Skin of body (tissue), 2 donors: ENCODE data around the gene MBNL2. TPM values are rescaled to one million over a fixed set of nuclear protein-coding genes. Genes with fewer than 3 reads are reported as not detected.

Experiments used
- DNase-seq: peaks from one replicate; lab custom pipeline; 2025; lab: John Stamatoyannopoulos, UW
- total RNA-seq: library from RNA; depleted of rRNA; stranded (reverse); fragments of >200 nt; gene quantifications from one replicate; pipeline ENCODE4 v1.2.3, GENCODE V29; 2014

MBNL2 gene
- total RNA-seq, 1 donor from 2014 or later: 73.4 TPM

DNA sequence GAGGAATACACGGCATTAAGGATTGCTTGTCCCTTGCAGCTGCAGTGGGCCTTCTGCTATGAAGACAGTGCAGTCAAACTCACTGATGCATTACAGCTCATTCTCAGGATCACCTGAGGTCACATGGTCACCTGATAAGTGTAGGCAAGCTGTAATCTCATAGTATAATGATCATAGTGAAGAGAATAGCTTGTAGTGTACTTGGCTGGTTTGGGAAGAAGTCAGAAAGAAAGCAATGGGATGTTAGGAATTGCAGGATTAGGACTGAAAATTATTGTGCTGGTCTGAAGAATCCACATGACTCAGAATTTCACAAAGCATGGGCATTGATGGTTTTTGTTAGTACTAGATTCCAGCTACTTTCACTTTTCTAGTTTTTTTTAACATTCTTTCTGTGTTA lies 76.7 kb downstream of the MBNL2 start:
- no peak for DNase-seq

GRCh38 chr13:97300871-97301270 lies 78.7 kb downstream of the MBNL2 start:
- DNase-seq: no peak

GRCh38 chr13:97301382-97302095 lies 79.4 kb downstream of the MBNL2 start:
- DNase-seq: no peak

DNA sequence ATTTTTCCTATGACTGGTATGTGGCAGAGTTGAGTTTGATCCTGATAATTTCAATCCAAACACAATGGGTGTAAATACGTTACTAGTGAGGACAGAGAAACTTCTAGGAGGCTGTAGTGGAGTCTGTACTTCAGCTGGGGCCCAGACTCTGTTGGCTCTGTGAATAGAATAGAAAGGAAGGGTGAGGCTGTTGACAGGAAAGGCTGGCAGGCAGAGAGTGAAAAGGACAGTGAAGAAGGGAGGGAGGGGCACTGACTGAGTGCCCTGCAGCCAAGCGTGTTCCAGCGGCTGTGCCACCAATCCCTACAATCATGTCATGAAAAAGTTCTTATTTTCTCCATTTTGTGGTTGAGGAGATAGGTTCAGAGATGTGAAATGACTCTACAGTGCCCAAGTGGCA lies 80.5 kb downstream of the MBNL2 start:
- DNase-seq: no peak

DNA sequence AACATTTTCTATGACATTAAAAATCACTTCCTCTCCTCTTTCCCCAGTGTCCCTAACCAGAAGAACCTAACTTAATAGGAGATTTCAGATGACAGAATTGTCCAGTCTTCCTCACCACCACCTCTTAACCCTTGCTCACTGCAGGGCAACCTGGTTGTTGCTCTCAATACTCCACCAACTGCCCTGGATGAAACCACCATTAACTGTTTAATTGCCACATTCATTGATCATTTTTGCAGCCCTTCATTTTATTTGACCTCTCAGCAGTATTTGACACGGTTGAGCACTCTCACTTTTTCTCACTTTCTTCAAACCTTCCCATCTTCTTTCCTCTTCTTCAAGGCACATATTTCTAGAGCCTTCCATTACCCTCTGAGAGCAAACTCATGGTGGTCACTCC lies 84.0 kb downstream of the MBNL2 start:
- no peak for DNase-seq

DNA sequence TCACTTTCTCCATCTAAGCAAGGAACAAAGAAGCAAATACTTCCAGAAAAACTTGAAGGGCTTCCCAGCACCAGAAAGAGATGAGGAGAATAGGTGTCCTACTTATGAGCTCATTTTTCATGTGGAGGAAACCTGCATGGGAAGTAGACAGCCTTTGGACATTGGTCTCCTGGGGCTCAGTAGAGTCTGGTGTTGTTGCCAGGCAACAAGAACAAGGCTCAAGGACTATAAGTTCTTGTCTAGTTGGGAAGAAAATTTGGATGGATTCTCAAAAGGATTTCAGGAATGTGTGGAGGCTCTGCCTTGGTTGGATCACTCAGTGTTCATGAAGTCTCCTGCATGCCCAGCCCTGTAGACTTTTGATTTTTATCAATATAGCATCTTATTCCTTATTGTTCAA lies 84.5 kb downstream of the MBNL2 start:
- peak; percentile 40 for DNase-seq

DNA sequence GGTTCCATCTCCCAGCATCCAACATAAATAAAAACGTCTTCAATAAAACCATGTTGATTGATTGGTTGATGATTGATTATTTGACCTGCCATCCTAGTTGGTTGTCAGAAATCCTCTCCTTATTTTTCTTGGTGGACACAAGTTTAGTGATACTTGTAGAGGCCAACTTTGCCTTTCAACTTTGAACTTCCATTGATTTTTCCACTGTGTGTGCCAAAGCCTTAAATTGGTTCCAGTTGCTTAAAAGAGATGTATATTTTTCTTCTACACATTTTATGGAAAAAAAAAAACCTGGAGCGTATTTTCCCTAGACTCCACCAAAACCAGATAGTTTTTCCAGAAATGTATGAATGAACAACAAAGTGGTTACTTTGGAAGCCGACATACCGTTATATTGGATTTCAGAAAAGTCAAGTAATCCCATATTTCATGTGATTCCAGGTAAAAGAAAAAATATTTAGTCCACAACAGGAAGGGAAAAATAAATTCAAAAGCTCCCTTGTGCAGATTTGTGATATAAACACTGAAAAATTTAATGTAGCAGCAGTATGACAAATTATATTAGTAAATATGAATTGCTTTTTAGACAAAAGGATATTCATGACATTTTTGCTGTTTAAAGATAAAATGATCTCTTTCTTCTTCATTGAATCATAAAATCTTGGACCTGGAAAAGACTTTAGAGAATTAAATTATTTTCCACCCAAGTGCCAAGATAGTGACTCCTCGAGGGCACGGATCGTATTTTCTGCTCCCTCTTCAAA lies 85.2 kb downstream of the MBNL2 start:
- peak; percentile 48 for DNase-seq

DNA sequence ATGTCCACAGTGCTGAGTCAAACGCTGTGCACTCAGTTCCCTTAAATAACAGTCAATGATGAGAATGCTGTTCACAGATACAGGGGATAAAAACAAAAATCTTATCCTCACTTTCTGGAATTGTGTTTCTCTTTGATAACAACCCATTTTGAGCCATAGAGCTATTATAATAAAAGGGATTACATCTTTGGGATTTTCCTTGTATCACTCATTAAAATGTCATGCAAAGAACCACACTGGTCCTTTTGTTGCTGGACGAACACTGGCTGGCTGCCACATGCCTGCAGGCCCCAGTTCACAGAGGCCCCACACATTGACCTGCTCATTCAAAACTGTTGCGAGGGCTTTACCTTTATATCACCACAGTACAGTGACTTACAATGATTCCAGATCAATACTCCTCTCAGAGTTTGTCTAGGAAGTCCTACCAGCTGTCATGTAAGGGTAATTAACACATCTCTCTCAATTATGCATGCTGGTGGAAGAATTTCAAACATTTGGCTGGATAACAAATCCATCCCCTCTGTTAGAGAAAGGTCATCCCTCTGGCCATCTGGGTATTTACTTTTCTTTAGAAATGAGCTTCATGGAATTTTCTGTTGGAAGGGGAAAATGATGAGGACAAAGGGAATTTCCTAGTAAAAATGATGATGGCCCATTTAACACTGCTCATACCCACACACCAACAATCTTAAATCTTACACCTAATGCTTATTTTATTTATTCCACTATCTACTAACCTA lies 85.9 kb downstream of the MBNL2 start:
- peak; percentile 59 for DNase-seq

GRCh38 chr13:97308735-97309429 lies 86.7 kb downstream of the MBNL2 start:
- no peak for DNase-seq

DNA sequence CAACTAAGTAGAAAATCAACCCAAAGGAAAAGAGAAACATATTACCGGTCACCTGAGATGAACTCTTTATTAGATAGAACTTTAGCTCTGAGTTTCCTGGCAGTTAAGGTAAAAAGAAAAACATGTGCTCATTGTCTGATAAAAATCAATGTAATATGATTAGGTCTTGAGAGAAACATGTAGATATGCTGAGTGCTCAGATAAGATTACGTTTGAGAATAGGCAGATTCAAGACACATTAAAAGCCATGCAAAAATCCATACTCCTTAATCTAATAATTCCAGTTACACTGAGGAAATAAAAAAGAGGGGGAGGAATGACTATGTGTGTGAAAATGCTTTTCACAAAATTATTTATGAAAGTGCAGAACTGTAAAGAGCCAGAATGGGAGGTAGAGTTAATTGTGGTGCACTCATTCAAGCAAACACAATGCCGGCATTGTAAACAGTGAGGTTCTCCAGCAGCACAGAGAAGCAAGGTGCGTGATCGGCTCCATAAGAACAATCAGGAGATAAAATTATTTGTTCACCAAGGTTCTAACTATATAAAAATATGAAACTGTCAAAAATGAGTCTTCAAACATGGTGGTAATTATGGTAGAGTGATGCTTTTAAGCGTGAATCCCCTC lies 88.8 kb downstream of the MBNL2 start:
- no peak for DNase-seq

DNA sequence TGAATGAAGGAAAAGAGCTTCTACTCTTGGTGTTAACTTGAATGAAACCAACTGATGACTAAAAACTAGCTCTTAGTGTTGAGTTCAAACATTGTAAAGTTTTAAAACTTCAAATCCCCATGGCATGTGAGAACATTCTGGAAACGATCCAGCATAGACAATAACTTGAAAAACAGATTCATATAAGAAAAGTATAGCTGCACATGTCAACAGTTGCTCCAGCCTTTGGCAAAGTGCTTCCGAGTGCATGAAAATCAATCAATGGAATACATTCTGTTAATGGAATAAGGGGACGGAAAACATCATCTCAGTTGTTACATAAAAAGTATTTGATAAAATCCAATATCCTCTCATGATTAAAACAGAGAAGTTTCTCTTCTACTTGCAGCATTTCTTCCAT lies 89.8 kb downstream of the MBNL2 start:
- DNase-seq: no peak

GRCh38 chr13:97313551-97314260 lies 91.6 kb downstream of the MBNL2 start:
- DNase-seq: no peak

DNA sequence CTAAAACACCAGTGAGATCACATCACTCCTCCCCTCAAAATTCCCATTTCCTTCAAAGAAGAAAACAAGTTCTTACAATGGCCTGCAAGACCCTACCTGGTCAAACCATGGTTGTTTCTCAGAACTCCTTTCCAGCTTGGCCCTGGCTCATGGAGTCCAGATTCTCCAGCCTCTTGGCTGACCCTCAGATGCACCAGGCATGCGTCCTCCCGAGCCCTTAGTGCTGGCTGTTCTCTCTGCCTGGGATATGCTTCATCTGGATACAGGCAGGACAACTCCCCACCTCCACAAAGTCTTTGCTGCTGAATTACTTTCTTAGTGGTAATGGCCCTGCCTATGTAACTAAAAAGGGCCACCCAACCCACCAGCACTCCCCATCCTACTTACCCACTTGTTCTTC lies 94.3 kb downstream of the MBNL2 start:
- no peak for DNase-seq

DNA sequence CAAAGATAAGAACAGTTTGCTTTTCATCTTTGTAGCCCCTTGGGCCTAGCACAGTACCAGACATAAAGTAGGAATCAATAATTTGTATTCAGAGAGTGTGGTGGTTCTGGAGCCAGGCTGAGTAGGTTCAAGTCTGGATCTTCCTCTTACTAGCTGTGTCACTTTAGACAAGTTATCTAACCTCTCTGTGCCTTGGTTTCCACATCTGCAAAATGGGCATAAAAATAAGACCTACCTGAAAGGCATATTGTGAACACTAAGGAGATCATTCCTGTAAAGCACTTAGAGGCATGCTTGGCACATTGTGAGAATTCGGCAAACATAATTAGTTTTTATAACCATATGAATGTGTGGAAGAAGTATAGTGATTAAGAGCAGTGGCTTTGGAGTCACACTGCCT lies 95.8 kb downstream of the MBNL2 start:
- no peak for DNase-seq

DNA sequence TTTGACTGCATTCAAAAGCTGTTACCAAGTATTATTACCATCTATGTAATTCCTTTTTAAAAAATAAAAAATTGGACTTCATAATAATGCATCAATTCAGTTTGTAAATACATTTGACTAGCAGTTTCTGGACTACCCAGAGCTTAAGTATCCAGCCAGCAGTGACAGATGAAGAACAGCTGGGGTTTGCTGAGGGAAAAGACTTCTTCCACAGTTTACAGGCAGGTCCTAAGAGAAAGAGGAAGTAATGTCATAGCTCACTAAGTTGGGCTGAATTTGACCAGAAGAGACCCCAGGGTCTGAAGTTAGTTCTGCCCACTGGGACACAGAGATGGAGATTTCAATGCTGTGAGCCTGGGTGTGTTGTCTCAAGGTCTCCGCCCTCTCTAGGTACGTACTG lies 96.4 kb downstream of the MBNL2 start:
- peak; percentile 35 for DNase-seq

DNA sequence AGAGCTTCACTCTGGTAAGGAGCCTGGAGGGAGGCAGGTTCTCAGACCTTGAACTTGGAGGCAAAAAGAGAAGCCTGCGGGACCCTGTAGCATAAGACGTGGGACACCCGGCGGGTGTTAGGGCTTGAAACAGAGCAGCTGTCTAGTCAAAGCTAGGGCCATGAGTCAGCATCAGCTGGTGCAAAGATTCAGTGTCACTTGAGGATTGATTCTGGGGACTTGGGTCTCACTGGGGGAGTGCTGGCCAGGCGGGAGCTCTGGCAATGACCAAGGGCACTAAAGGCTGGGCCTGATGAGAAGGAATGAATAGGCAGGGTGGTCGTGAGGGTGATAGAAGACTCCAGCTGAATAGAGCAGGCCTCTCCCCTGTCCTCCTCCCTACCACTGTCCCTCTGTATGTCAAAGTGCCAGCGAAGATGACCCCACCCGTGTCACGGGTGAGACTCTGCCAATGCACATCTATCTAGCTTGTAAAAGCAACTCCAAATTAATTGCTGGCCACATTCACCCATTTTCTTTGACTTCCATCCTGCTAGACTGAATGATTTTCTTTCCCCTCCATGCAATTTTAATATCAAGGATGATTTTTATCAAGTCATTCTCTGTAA lies 97.1 kb downstream of the MBNL2 start:
- no peak for DNase-seq

GRCh38 chr13:97321101-97321500 lies 99.0 kb downstream of the MBNL2 start:
- DNase-seq: no peak

- no peak for DNase-seq
Observed at GRCh38 chr13:97321616-97322321, 99.6 kb downstream of the MBNL2 start.

DNA sequence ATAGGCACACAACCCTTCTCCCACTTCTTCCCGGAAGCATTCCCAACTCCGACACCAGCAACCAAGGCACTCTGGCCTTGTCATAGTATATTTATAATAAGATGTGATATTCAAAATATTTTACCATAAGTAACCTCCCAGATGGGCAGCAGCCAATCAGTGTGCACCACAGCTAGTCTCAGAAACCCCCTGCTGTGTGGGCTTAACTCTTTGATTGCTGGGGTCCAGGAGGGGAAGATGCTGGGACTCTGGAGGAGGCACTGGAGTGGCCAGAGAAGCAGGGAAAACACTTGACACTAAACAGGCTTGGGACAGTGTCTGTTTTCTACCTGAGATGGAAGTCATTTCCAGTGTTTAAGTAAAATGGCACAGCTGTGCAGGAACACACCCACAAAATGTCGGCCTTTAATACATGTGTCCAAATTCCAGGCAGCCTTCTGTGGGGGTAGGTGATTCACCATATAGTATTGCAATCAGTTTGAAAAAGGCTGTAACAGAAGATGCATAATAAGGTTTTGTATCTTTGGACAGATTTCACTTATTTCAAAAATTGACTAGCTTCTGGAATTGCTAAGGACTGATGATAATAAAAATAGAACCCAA lies 100.7 kb downstream of the MBNL2 start:
- DNase-seq: no peak
